ENCODE measurements around the gene CASQ2. TPM values are rescaled to one million over a fixed set of nuclear protein-coding genes. Genes with fewer than 3 reads are reported as not detected.

Gene CASQ2
- total RNA-seq, 1 donor from 2014 or later = 804 TPM

GRCh38 chr1:115712911-115713609, 55.5 kb downstream of the CASQ2 start:
- DNase-seq (no peak), ATAC-seq (ENCODE audit: poor library complexity) (peak; percentile 23)
- intact Hi-C loops (cut with DNase I) = no loop called here

GRCh38 chr1:115710859-115711624, 57.5 kb downstream of the CASQ2 start:
- ATAC-seq (ENCODE audit: poor library complexity) (peak; percentile 1), DNase-seq (no peak)
- intact Hi-C loops (cut with DNase I) = no loop called here

- ATAC-seq (ENCODE audit: poor library complexity) (peak; percentile 55), DNase-seq (no peak)
- intact Hi-C loops (cut with DNase I) = loop anchor here (2.0 kb wide), 1 partner anchor 98 kb away; no protein-coding TSS in a partner anchor
Observed at GRCh38 chr1:115706587-115707425, 61.7 kb downstream of the CASQ2 start.

GRCh38 chr1:115705963-115706362, 62.6 kb downstream of the CASQ2 start:
- ATAC-seq (ENCODE audit: poor library complexity) (no peak), DNase-seq (no peak)
- intact Hi-C loops (cut with DNase I) = loop anchor here (2.0 kb wide), 1 partner anchor 97 kb away; no protein-coding TSS in a partner anchor

GRCh38 chr1:115705085-115705951, 63.2 kb downstream of the CASQ2 start:
- ATAC-seq (ENCODE audit: poor library complexity) = no peak
- no peak for DNase-seq
- intact Hi-C loops (cut with DNase I) = no loop called here

GRCh38 chr1:115702959-115703358, 65.6 kb downstream of the CASQ2 start:
- DNase-seq (no peak), ATAC-seq (ENCODE audit: poor library complexity) (no peak)
- intact Hi-C loops (cut with DNase I) = no loop called here

GRCh38 chr1:115701090-115701489, 67.4 kb downstream of the CASQ2 start:
- DNase-seq (no peak), ATAC-seq (ENCODE audit: poor library complexity) (no peak)
- intact Hi-C loops (cut with DNase I) = no loop called here

GRCh38 chr1:115697619-115698018, 70.9 kb downstream of the CASQ2 start:
- DNase-seq (no peak), ATAC-seq (ENCODE audit: poor library complexity) (no peak)
- intact Hi-C loops (cut with DNase I) = no loop called here

- ATAC-seq (ENCODE audit: poor library complexity) = no peak
- intact Hi-C loops (cut with DNase I) = no loop called here
- DNase-seq = no peak
Observed at GRCh38 chr1:115694805-115695204, 73.7 kb downstream of the CASQ2 start.

GRCh38 chr1:115692224-115692623, 76.3 kb downstream of the CASQ2 start:
- ATAC-seq (ENCODE audit: poor library complexity) = peak; percentile 76
- DNase-seq = no peak
- intact Hi-C loops (cut with DNase I) = no loop called here

GRCh38 chr1:115690972-115691371, 77.5 kb downstream of the CASQ2 start:
- intact Hi-C loops (cut with DNase I) = no loop called here
- ATAC-seq (ENCODE audit: poor library complexity) = no peak
- no peak for DNase-seq

GRCh38 chr1:115687744-115688143, 80.8 kb downstream of the CASQ2 start:
- DNase-seq (no peak), ATAC-seq (ENCODE audit: poor library complexity) (no peak)
- intact Hi-C loops (cut with DNase I) = no loop called here

GRCh38 chr1:115685029-115685705, 83.3 kb downstream of the CASQ2 start:
- ATAC-seq (ENCODE audit: poor library complexity) (no peak), DNase-seq (no peak)
- intact Hi-C loops (cut with DNase I) = no loop called here

GRCh38 chr1:115682792-115683191, 85.7 kb downstream of the CASQ2 start:
- ATAC-seq (ENCODE audit: poor library complexity) = no peak
- DNase-seq = no peak
- intact Hi-C loops (cut with DNase I) = no loop called here

GRCh38 chr1:115680730-115681111, 87.8 kb downstream of the CASQ2 start:
- peak; percentile 70 for ATAC-seq (ENCODE audit: poor library complexity)
- no peak for DNase-seq
- intact Hi-C loops (cut with DNase I) = no loop called here

- peak; percentile 66 for DNase-seq
- ATAC-seq (ENCODE audit: poor library complexity) = peak; percentile 83
- intact Hi-C loops (cut with DNase I) = no loop called here
Observed at GRCh38 chr1:115679141-115679611, 89.3 kb downstream of the CASQ2 start.

GRCh38 chr1:115678141-115678540, 90.4 kb downstream of the CASQ2 start:
- intact Hi-C loops (cut with DNase I) = no loop called here
- ATAC-seq (ENCODE audit: poor library complexity) = no peak
- no peak for DNase-seq

- ATAC-seq (ENCODE audit: poor library complexity) = no peak
- no peak for DNase-seq
- intact Hi-C loops (cut with DNase I) = no loop called here
Observed at GRCh38 chr1:115677565-115677964, 90.9 kb downstream of the CASQ2 start.
